Cortex of kidney (tissue), 1 donor: ENCODE results near the gene ADGRL3.

Experiments used
- DNase-seq: peaks from one replicate; lab custom pipeline; 2025; lab: John Stamatoyannopoulos, UW

Gene ADGRL3

DNA sequence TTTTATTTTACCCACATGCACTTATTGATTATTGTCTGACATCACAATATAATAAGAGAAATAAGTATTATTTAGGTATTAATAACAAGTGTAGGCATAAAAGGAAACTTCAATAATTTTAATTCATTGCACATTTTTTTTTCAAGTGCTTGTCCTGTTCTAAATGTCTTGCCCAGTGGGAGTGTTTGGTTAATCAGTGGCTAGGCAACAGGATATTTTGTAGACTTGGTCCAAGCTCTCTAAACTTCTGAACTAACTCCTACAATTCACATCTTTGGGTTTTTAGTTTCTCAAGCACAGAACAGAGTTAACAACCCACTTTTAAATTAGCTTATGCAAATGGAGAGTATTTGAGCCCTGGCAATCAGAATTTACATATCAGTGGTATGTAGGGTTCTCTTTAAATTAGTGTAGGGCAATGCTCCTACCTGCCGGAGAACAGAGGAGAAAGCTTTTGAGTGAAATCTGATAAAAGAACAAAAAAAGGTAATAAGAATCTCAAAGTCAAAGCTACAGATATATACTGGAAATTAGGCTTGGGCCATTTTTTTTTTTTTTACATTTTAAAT is 353.5 kb downstream of the ADGRL3 start:
- DNase-seq = no peak

DNA sequence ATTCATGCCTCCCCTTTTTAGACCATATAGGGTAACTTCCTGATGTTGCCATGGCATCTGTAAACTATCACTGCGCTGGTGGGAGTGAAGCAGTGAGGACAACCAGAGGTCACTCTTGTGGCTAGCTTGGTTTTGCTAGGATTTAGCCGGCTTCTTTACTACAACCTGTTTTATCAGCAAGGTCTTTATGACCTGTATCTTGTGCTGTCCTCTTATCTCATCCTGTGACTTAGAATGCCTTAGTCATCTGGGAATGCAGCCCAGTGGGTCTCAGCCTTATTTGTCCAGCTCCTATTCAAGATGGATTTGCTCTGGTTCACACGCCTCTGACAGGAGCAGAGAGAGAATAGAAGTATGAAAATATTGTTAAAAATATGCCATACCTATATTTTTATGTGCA is 355.7 kb downstream of the ADGRL3 start:
- no peak for DNase-seq

GRCh38 chr4:61556277-61556676 is 356.2 kb downstream of the ADGRL3 start:
- no peak for DNase-seq

GRCh38 chr4:61559396-61559795 is 359.3 kb downstream of the ADGRL3 start:
- DNase-seq = no peak

- no peak for DNase-seq
These were observed 360.9 kb downstream of the ADGRL3 start for GRCh38 chr4:61561028-61561427.

DNA sequence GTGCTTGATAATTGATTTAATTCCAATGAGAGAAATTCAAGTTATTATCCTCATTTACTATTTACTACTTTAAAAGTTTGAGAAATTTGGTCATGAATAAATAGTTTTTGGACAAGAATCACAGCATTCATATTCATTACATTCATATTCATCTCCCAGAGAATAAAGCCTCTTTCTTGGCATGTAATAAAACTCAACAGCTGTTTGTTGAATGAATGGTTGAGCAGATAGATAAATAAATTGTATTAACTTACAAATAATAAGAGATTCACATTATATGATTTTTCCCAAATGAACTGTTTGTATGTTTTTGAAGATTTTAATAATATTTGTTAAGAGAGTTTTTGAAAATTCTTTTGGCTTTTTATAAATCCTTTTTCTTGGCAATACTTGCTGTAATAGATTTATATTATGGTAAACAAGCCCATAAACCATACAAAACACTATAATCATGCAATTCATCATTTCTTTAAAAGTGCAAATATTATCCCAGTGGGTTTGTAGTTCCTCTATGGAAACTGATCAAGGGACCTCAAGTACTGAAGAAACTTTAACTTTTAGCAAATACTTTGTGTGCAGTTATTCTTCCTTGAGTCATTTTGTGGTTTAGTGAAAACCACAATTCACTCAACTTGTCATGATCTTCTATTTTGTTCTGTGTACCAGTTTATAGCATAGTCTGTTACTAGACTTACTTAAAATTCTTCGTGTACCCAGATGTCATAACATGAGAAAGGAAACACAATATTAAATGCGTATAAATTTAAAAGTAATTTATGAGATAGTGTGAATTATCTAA is 371.8 kb downstream of the ADGRL3 start:
- DNase-seq = no peak

DNA sequence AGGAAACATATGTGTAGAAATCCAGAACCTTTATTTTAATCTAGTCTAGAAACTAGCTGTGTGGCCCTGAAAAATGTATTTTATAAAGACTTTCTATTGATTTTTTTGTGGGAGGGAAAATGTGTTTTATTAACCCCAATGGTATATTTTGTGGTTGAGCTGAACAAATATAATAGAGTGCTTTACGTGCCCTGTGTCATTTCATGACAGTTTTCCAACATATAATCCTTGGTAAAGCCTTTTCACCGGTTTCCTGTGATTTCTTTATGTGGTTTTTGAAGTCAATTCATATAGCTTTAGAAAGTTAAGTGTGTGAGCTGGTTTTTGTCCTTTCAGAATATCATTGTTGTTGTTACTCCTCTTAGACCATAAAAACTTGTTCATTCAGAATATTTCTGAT is 375.7 kb downstream of the ADGRL3 start:
- no peak for DNase-seq

GRCh38 chr4:61579786-61580185 is 379.7 kb downstream of the ADGRL3 start:
- DNase-seq = no peak

GRCh38 chr4:61580721-61581377 is 380.7 kb downstream of the ADGRL3 start:
- no peak for DNase-seq

DNA sequence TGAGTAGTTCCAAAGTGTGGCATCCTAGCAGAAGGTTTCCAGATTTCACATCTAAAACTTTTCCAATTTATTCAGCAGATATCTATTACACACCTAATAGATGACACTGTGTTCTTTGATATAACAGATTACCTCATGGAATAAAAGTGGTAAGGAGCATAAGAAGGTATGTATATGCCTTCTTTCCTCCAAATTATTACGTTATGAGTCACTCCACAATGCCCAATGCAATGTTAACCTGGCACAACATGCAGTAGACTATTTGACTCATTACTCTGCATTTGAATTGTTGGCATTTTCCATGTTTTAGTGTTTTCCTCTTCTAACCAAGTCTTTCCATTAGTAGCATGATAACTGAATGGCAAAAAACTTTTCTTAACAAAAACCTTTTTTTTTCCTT is 383.6 kb downstream of the ADGRL3 start:
- DNase-seq = no peak

GRCh38 chr4:61588621-61589402 is 388.7 kb downstream of the ADGRL3 start:
- DNase-seq = no peak

DNA sequence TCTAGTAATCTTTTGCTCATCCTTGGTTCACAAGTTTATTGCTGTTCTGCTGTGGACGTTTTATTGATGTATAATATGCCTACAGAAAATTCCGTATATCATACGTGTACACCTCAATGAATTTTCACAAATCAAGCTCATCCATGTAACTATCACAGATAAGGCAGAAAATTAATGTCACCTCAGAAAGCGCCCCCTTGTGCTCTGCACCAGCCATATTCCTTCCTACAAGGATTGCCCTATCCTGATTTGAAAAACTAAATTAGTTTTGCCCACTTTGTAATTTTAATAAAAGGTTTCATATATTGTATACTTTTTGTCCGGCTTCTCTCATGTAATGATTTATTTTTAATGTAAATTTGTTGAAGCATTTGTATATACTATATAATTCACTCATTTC is 390.8 kb downstream of the ADGRL3 start:
- DNase-seq = no peak

DNA sequence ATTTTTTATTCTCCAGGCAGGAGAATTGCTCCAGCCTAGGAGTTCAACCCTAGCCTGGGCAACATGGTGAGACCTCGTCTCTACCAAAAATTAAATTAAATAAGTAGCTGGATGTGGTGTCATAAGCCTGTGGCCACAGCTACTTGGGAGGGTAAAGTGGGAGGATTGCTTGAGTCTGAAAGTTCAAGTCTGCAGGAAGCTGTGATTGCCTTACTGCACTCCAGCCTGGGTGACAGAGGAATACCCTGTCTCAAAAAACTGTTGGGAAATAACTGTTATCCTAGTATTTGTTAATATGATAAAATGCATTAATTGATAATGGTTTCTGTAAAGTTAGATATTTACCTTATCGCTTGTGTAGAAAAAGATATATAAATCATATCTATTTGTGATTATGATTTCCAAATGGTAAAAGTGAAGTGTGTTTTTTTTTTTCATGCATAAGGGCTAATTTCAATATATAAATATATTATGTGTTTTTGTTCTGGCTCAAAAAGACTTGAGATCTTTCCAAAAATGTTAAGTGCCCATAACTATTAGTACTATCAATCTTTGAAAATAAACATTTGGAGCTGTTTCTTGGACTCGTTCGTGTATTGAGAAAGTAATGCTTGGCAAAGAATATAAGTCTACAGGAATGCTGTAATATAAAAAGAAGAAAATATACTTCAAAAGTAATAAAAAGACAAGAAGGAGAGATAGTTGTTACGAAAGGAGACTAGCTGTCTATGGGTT is 396.6 kb downstream of the ADGRL3 start:
- no peak for DNase-seq

DNA sequence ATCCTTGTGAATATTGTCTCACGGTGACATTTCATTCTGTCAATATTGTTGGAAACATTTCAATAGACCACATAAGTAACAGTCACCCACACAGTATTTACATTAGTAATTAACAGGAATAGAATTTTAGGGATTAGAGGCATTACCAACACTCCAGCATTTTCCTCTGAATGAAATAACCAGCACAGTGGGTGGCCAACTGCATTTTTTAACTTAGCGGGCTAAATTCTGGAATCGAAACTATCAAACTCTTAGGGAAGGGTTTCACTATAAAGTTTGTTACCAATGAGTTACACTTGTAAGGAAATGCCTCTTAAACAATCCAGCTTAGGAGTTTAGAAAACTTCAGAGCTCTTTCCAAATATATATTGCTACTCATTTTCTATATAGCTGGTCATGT is 403.0 kb downstream of the ADGRL3 start:
- no peak for DNase-seq

DNA sequence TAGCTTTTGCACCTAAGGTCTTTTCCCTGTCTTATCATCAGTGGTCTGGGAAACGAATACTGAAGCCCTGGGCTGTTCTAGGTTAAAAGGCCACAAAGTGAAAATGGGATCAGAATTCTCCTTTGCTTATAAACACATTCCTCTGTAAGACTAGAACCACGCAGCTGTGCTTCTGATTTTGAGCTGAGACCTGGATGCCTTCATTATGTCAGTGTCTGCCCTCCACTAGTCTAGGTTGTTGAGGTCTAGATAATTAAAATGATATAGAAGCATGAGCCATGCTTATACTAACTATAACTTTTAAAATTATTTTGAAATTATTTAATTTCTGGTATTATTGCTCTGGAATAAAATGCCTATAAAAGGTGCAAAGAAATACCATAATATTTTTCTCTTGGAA is 403.9 kb downstream of the ADGRL3 start:
- DNase-seq = no peak

DNA sequence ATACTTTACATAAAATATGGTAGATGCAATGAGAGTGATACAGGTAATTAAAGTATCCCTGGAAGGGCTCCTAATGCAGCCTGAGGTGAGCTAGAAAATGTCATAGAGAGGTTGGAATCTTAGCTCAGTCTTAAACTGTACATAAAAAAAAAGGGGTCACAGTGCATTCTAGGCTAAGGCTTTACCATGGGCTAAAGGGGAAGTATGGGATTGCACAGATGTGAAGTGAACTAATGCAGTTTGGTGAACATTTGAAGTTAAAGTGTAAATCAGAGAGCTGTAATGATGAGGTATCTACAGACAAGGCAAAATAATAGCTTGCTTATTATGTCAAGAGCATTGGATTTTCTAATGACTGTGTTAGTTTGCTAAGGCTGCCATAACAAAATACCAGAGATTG is 405.9 kb downstream of the ADGRL3 start:
- DNase-seq = no peak

- DNase-seq = no peak
These were observed 414.1 kb downstream of the ADGRL3 start for GRCh38 chr4:61614231-61614630.

DNA sequence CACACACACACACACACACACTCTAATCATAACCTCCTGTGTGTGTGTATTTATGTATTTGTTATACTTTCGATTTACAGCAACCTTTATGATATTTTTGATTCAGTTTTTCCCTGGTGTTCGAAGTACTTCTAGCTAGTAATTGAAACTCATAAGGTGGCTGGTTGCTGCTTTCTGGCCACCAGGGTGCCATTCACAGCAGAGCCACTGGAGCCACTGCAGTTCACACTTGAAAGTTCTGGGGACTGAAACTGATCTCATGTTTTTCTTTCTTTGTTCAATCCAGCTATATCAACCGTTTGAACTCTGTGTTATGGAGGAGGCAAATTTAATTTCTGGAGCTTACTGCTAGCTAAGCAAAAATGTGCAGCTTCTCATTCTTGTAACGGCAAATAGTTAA is 419.4 kb downstream of the ADGRL3 start:
- DNase-seq = no peak

DNA sequence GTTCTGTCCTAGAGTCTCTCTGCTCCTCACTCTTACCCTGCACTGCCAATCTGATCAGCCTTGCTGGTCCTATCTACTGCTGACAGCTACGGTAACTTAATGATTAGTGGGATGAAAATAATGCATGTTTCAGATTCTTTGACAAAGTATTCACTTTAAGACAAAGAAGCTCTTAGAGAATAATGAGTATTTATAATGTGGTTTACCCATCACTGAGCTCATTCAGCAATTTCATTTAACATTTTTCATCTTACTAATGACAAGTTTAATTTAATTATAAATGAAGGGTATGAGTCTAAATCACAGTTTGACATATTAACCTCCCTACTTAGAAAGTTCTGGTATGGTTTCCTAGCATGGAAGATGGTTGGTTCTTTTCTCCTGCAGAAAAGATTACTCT is 428.2 kb downstream of the ADGRL3 start:
- DNase-seq = no peak

DNA sequence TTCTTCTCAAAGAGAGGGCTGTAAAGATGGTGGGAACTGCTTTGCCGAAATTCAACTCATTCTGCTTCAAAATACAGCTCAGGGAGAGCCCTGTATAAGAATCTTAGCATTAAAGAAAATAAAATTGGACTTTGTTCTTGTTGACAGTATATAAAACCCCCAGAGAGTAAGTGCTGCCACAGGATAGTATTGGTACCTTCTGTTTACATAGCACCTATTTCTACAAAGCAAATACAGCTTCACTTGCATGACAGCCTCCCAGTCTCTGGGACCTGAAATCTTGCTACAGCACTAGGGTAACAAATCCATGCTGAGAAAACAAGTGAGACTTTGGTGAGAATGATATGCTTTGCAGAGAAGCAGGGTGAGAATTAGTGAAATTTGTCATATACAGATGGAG is 428.6 kb downstream of the ADGRL3 start:
- no peak for DNase-seq

DNA sequence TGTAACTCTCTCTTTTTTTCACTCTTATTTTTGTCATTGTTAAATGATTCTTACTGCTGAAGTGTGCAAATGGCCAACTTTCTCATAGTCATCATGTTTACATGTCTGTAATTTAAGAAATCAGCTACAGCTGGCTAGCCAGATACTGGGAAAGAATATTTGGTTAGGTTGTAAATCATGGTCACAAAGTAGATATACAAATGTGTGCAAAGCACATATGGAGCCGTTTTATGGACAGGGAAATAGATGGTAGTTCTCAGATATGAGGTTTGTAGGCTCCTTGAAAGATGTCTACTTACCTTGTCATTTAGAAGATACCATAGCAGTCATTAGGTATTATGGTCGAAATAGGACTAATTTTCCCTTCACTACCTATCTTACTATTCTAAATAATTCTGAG is 430.4 kb downstream of the ADGRL3 start:
- no peak for DNase-seq

GRCh38 chr4:61638591-61638990 is 438.5 kb downstream of the ADGRL3 start:
- DNase-seq = no peak
